Fibroblast of peridontal ligament (primary cell): Measurements from ENCODE around the gene PPP1R13B.
"Not testable (repeated sequence)": the region's sequence is repeated elsewhere in the genome, so short reads cannot be mapped to it uniquely, and the experiment has no call there.

Experiments used
- DNase-seq: peaks from one replicate; pipeline ENCODE4 v3.0.0-alpha.2; 2010; ENCODE audit errors: extremely low read depth

PPP1R13B gene

DNA sequence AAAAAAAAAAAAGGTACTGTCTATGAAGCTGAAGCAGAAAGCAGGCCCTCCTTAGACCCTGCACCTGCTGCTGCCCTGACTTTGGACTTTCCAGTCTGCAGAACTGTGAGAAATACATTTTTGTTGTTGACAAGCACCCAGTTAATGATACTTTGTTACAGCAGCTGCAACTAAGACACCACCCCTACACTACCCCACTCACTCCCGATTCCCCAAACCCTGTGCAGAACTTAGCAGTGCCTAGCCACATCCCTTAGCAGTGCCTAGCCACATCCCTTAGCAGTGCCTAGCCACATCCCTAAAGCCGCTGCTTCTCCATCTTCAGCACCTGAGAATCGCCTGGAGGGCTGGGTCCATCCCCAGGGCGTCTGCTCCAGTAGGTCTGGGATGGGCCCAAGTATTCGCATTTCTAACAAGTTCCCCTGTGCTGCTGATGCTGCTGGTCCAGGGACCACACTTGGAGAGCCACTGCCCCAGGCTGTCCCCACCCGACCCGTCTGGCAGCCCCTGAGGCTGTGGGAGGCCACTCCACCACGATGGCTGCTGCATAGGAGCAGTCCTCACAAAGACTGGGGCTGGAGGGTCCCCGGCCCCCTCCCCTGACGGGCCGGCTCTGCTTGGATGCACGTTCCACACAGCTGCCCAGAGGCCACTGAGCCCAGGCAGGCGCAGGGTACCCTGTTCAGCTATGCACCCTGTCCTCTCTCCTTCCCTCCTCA is 10.8 kb upstream of the PPP1R13B start:
- DNase-seq, result no peak

DNA sequence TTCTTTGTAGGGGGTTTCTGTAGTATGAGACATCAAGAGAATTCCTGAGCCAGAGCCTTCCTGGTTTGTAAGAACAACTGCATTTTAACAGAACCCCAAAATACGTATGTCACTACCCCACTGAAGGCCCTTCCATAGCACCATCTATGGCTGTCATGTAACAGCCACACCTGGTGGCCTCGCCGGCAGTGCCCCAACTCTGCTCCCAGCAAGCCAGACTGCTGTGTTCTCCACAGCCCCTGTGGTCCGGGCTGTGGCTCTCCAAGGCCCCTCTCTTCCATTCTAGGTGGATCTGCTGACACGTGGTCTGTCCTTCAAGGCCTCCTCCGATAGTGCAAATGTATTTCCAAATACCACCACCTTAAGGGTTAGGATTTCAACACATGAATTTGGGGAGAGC is 9.9 kb upstream of the PPP1R13B start:
- no peak for DNase-seq

- no peak for DNase-seq
These were observed 9.2 kb upstream of the PPP1R13B start for GRCh38 chr14:103856607-103857006.

- DNase-seq, result no peak
These were observed 8.7 kb upstream of the PPP1R13B start for GRCh38 chr14:103856105-103856504.

DNA sequence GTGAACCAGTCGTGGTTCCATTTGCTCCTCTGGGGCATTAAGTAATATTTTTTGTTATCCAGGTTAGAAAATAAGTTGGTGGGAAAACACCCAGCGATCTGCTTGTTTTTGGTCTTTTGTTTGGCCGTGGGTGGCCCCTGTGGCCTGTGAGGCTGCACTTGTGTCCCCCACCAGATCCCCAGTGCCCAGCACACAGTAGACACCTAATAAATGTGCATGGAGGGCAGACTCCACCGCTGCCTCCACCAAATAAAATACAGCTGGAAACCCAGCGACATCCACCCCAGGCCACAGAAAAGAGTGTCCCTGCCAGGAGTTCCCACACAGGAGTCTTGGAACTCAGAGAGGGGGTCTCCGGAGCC is 8.3 kb upstream of the PPP1R13B start:
- DNase-seq, result no peak

DNA sequence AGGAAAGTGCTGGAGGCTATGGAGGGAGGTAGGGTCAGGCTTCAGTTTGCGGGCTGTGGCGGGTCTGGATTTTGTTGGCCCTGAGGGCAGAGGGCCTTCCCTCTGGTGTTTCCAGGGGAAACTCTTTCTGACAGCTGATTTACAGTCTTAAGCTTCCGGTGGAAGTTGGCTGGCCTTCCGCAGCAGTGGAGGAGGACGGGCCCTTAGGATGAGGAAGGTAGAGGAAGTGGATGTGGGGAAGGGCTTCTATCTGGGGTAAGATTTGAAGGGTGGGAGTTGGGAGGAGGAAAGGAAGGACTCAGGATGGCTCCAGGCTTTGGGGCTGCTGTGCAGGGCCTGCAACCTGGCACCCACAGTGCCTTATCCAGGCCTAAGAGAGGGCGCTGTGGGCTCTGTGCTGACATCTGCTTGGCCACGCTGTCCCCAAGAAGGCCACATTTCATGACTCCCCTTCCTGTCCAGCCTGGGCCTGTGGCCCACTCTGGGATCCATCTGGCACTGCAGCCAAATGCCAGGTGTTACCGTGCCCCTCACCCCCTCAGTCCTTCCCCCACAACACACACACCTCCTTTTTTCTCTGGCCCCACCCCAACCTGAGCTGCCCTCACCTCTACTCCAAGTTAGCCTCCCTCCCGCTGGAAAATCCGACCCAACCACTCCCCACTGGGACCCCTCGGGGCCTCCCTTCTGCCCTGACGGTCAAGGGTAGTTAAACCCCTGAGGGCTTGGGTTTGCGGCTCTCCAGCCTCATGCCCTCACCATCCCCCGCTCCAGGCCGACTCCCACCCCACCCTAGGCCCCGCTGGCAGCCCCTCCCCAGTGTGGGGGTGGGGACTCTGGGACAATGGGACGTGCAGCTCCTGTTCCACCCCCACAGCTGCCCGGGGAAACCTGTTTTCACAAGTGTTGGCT is 7.7 kb upstream of the PPP1R13B start:
- DNase-seq, result no peak

- no peak for DNase-seq
These were observed 6.8 kb upstream of the PPP1R13B start for GRCh38 chr14:103854017-103854808.

DNA sequence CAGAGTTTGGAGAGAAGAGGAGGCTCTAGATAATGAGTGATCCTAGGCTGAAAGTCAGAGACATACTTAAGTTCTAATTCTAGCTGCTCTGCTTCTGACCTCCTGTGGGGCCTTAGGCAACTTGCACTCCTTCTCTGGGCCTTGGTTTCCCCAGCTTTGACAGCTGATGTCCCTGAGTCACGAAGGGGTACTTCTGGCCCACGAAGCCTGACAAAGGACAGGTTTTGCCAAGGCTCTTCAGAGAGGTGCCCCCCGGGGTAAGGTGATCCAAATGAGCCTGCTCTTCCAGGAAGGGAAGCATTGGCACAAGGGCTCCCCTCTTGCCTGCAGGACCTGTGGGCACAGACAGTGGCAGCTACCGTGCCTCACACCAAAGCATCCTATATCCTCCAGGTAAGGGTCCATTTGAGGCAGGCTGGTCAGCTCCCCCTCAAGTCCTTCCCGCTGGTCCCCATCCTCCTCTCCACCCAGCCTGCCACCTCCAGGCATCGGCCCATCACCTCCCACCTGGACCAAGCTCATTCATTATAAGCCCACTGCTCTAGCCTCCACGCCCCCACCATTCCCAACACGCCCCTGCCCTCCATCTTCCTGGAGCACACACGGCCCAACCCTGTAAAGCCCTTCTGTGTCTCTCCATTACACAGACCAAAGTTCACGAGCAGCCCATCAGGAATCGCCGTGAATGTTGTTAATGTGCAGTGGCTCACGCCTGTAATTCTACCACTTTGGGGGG is 1.9 kb upstream of the PPP1R13B start:
- no peak for DNase-seq

GRCh38 chr14:103848175-103849077 is 1.1 kb upstream of the PPP1R13B start:
- no peak for DNase-seq

DNA sequence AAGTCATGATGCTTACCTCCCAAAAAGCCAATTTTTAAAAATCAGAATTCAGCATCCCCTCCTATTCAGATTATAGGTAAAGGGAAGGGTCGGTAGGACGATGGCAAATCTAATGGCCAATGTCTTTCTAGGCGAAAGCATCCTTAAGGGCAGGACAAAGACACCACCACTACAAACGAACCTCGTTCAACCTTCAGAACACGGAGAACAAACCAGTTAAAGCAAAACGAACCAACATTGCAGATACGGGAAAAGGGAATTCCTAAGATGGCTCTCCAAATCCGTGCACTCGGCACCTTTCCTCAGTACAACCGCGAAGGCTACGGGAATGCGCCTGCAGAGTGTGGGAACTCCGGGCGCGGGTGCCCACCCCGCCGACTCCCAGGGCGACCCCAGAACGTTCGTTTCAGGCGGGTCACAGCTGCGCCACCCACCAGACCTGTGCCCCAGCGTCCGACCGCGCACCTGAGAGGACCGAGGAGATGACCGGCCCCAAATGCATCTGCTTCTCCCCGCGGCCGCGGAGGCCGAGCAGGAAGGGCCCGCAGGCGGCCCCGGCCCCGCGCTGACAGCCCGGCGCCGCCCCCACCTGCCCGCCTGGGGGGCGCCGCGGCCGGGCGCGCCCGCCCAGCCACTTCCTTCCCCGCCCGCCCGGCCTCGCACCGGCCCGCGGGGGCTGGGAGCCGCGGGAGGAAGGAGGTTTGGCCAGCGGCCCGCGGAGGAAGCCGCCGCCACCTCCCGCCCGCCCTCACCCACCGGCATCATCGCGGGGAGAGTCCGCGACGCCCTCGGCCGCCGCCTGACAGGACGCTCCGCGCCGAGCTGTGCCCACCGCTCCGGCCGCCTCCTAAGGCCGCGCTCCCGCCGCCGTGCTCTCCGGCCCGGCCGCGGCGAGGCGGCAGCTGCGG is 578 bp downstream of the PPP1R13B start:
- no peak for DNase-seq

GRCh38 chr14:103846097-103846496 is 1.3 kb downstream of the PPP1R13B start:
- DNase-seq, result no peak

GRCh38 chr14:103845327-103845726 is 2.0 kb downstream of the PPP1R13B start:
- DNase-seq, result no peak

DNA sequence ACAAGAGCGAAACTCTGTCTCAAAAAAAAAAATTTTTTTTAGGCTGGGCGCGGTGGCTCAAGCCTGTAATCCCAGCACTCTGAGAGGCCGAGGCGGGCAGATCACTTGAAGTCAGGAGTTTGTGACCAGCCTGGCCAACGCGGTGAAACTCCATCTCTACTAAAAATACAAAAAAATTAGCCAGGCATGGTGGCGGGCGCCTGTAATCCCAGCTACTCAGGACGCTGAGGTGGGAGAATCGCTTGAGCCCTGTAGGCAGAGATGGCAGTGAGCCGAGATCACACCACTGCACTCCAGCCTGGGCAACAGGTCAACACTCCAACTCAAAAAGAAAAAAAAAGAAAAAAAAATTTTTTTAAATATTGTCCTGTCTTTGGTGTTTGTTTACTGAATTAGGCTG is 6.1 kb downstream of the PPP1R13B start:
- DNase-seq, result not testable (repeated sequence)

GRCh38 chr14:103840014-103840413 is 7.4 kb downstream of the PPP1R13B start:
- no peak for DNase-seq

DNA sequence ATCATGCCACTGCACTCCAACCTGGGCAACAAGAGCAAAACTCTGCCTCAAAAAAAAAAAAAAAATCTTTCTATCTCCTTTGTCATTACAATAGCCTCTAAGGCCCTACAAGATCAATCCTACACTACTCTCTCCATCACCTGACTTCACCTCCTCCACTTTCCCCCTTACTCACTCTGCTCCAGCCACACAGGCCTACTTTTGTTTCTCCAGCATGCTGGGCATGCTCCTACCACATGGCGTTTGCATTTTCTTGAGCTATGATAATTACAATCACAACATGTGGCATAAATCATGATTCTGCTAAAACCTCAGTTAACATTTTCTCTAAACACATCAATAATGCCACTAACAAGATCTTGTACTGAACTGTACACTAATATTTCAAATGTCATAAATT is 7.8 kb downstream of the PPP1R13B start:
- DNase-seq, result no peak

GRCh38 chr14:103838117-103838516 is 9.3 kb downstream of the PPP1R13B start:
- DNase-seq, result no peak

- DNase-seq, result no peak
These were observed 10.2 kb downstream of the PPP1R13B start for GRCh38 chr14:103836976-103837725.

GRCh38 chr14:103834956-103835355 is 12.4 kb downstream of the PPP1R13B start:
- no peak for DNase-seq

DNA sequence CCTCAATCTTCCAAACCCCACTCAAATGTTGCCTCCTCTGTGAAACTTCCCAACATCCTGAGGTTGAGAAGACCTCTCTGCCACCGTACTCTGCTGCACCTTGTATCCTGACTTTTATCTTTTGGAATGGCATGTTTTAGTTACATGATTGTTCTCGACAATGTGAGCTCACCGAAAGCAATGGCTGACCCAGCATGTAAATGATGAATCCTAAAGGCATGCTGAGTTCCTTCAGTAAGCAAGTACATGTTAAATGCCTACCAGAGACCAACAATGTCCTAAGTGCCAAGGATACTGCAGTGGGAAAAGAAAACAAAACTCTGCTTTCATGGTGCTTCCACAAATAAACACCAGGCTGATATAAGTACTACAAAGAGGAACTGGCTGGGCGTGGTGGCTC is 13.7 kb downstream of the PPP1R13B start:
- DNase-seq, result no peak
